GM21528 (cell line): ENCODE measurements around the gene ELMO1.
A peak's percentile ranks its signal among the peaks of the same experiment; 100 is the strongest.

Experiments
- ATAC-seq: cut with Tn5 transposase; IDR thresholded peaks from one replicate; pipeline ENCODE4 v1.9.1; 2021; ENCODE audit warnings: mild to moderate bottlenecking, moderate library complexity; ENCODE audit not compliant: unreplicated experiment, low FRiP score

Gene ELMO1

GRCh38 chr7:36949711-36950600 is 498.7 kb downstream of the ELMO1 start:
- no peak for ATAC-seq

DNA sequence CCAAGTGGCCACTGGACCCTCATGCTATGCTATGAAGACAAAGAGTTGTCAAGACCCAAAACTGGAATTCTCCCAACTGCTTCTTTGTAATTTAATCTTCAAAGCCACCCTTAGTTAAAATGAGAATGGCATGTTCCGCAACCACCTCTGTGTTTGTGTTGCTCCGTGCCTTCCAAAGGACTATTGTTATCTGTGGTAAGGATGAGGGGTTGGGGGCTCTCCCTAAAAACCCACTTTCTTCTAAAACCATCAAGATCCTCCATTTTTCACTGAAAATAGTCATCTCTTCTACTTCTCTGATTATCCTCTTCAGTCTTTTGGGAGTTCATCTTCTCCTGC is 502.3 kb downstream of the ELMO1 start:
- no peak for ATAC-seq

GRCh38 chr7:36945612-36946400 is 502.9 kb downstream of the ELMO1 start:
- no peak for ATAC-seq

- no peak for ATAC-seq
Measured at GRCh38 chr7:36944838-36945237, 503.8 kb downstream of the ELMO1 start.

DNA sequence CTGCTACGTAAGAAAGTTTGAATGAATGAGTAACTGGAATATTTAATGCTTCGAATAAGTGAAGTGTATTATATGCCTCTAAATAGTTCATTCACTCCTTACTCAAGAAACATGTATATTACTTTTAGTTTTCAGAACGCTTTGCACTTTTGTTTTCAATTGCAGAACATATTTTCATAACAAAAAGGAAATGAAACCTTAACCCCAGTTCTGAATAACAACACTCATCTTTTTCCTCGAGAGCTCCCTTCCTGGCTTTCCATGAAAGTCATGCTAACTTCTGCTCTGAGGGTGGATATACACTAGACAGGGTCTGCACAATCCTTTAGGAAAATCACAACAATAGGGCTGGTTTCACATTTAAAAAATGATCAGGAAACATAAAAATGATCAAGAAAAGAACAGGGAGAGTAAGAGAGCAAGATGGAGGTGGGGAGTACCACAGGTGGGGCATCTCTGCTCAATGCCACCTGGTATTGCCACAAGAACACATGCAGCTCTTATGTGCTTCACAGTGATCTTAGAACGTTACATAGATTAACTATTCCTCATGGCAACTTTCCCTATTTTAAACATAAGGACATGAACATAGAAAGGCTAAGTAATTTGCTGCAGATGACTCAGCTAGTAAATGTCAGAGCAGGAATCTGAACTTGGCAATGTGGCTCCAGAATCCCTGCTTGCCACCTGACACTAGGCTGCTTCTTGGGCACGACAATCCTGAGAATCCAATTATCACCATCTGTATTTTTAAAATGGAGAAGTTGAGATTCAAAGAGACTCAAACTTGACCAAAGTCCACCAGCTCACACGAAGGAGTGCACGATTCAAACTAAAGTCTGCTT is 504.9 kb downstream of the ELMO1 start:
- ATAC-seq: peak; percentile 80

- no peak for ATAC-seq
Measured at GRCh38 chr7:36942955-36943354, 505.7 kb downstream of the ELMO1 start.

GRCh38 chr7:36942541-36942940 is 506.1 kb downstream of the ELMO1 start:
- no peak for ATAC-seq

GRCh38 chr7:36942025-36942424 is 506.6 kb downstream of the ELMO1 start:
- ATAC-seq: no peak

DNA sequence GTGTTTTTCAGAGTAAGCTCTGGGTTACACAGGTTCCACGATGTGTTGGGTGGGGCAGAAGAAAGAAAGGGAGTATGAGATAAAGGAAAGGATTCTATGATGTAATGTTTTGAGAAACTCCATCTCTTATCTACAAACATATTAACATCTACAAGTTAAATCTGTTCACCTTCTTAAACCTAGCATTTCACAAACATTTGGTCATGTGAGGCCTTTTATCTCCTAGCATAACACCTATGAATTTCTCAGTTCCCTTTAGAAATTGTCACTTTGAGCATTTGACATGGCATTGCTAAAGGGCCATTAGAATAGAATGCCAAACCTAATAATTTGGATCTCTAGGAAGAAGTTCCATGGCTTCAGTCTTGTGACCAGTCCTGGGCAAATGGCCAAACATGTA is 507.3 kb downstream of the ELMO1 start:
- no peak for ATAC-seq

- ATAC-seq: no peak
Measured at GRCh38 chr7:36939816-36940215, 508.8 kb downstream of the ELMO1 start.

DNA sequence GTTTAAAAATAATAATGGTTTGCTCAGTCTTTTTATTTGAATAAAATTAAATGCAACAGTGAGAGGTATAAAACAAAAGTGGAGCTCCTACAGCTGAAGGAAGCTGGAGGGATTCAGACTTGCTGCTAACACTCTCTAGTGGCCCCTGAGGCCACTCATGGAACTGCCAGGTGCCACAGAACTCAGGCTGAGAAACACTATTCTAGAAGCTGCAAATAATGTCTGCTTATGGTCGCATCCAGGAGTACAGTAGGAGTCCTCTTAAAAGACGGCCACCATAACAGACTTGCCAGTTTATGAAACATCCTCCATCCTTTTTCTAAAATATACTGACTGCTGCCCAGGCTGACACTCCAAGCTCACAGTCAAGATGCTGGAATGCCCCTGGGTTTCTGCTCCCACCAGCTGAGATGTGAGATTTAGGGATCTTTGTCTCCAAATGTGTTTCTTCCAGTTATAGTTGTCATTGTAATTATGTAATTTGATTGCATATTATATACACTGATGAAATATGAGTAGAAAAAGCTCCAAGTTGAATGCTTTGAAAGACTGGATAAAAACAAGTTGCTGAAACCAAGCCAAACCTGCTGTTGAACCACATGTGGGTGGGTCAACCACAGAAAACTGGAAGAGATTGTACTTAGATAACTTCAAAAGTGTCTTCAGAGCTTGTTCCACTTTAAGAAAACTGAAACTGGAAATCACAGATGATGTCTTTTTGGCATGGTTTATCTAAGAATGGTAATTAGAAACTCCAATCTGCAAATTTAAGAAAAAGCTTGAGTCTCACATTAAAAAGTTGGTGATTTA is 510.7 kb downstream of the ELMO1 start:
- no peak for ATAC-seq

- no peak for ATAC-seq
Measured at GRCh38 chr7:36931892-36932291, 516.8 kb downstream of the ELMO1 start.

GRCh38 chr7:36929791-36930190 is 518.9 kb downstream of the ELMO1 start:
- no peak for ATAC-seq

GRCh38 chr7:36928718-36929117 is 519.9 kb downstream of the ELMO1 start:
- no peak for ATAC-seq

- no peak for ATAC-seq
Measured at GRCh38 chr7:36928311-36928710, 520.4 kb downstream of the ELMO1 start.

- ATAC-seq: no peak
Measured at GRCh38 chr7:36925691-36926090, 523.0 kb downstream of the ELMO1 start.

GRCh38 chr7:36925207-36925606 is 523.5 kb downstream of the ELMO1 start:
- ATAC-seq: no peak

GRCh38 chr7:36923943-36924436 is 524.7 kb downstream of the ELMO1 start:
- ATAC-seq: no peak

- ATAC-seq: no peak
Measured at GRCh38 chr7:36923185-36923584, 525.5 kb downstream of the ELMO1 start.

DNA sequence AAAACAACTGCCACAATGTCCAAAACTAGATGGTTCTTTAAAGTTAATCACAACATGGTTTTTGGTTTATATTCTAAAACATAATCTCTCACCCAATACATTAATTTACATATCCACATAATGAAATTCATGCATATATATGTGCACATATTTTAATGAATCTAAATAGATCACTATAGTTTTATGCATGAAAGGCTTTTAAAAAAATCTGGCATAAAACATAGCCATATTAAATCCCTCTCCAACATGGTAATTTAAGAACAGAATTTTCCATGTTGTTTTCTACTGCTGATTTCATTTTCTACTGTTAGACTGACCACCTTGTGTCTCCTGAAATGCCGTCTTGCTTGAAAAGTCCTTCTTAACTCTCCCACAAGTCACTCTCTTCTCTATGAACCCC is 528.2 kb downstream of the ELMO1 start:
- ATAC-seq: no peak
